RWPE1 (cell line): ENCODE measurements around the gene CRIP2.

ENCODE experiments used
- CTCF ChIA-PET: fragments of 350-600 bp; sonication (Branson Sonifier 250); formaldehyde crosslinking; extraction: SDS; loops from one replicate; lab custom pipeline; 2021; lab: Yijun Ruan, JAX
- POLR2A ChIA-PET: fragments of 400-600 bp; formaldehyde crosslinking; extraction: SDS; loops from one replicate; lab custom pipeline; 2020; ENCODE audit warnings: antibody characterized with exemption; ENCODE audit not compliant: low non-redundant PET; lab: Yijun Ruan, JAX
- DNase-seq: peaks from one replicate; pipeline ENCODE4 v3.0.0; 2012; ENCODE audit warnings: low spot score
- H3K27ac ChIP-seq: fragments of 450-650 bp; 2 replicates; pipeline ENCODE4 v1.5.1; 2017
- CTCF ChIP-seq: fragments of 450-650 bp; conservative IDR thresholded peaks from 2 replicates; pipeline ENCODE4 v1.5.1; 2017; ENCODE audit warnings: low read depth, mild to moderate bottlenecking

The CRIP2 gene

GRCh38 chr14:105473677-105474482, 741 bp upstream of the CRIP2 start:
- POLR2A ChIA-PET, result interaction anchor here (0.5 kb wide), 1 partner anchor 22 kb away, joined by 8 read pairs; no protein-coding TSS in a partner anchor
- TF ChIP-seq CTCF, result no peak
- H3K27ac ChIP-seq, result peak overlapping the region; percentile 100
- CTCF ChIA-PET, result interaction anchor here (0.6 to 2.8 kb wide), 3 partner anchors 16 to 25 kb away, joined by 3 to 19 read pairs (median 5); no protein-coding TSS in a partner anchor
- peak; percentile 93 for DNase-seq

GRCh38 chr14:105475269-105476096, 862 bp downstream of the CRIP2 start:
- peak; percentile 71 for DNase-seq
- peak overlapping the region; percentile 100 for H3K27ac ChIP-seq
- ChIA-PET POLR2A (interaction anchor here (0.7 kb wide), 1 partner anchor 508 kb away, joined by 3 read pairs; no protein-coding TSS in a partner anchor), CTCF (interaction anchor here (1.1 to 1.5 kb wide), 2 partner anchors 15 to 53 kb away, joined by 4 to 10 read pairs; no protein-coding TSS in a partner anchor)
- TF ChIP-seq CTCF, result no peak

GRCh38 chr14:105476097-105476830, 1.6 kb downstream of the CRIP2 start:
- no peak for TF ChIP-seq CTCF
- DNase-seq, result no peak
- POLR2A ChIA-PET, result no interaction called here
- peak overlapping the region; percentile 100 for H3K27ac ChIP-seq
- CTCF ChIA-PET, result interaction anchor here (0.8 to 1.5 kb wide), 5 partner anchors 14 to 105 kb away, joined by 3 to 10 read pairs (median 4); no protein-coding TSS in a partner anchor

- POLR2A ChIA-PET, result no interaction called here
- no peak for DNase-seq
- no peak for TF ChIP-seq CTCF
- CTCF ChIA-PET, result interaction anchor here (0.7 to 1.3 kb wide), 4 partner anchors 13 to 106 kb away, joined by 3 to 6 read pairs (median 3); no protein-coding TSS in a partner anchor
- H3K27ac ChIP-seq, result peak overlapping the region; percentile 100
These were observed 2.4 kb downstream of the CRIP2 start for GRCh38 chr14:105476831-105477659.

- DNase-seq, result no peak
- TF ChIP-seq CTCF, result no peak
- ChIA-PET CTCF (interaction anchor here (0.7 kb wide), 1 partner anchor 12 kb away, joined by 3 read pairs; no protein-coding TSS in a partner anchor), POLR2A (no interaction called here)
- peak overlapping the region; percentile 100 for H3K27ac ChIP-seq
These were observed 3.2 kb downstream of the CRIP2 start for GRCh38 chr14:105477660-105478397.
